Sigmoid colon (tissue), 4 donors: ENCODE results near the gene SORCS2.

Experiments used
- CTCF ChIP-seq, 4 experiments: fragments of 450-650 bp in 3 of 4; fragments of 200-600 bp in 1 of 4; IDR thresholded peaks; one replicate each; pipeline ENCODE4 v1.5.1; 2016 to 2019; ENCODE audit warnings: antibody characterized with exemption in 4 of 4, mild to moderate bottlenecking in 3 of 4, moderate library complexity in 2 of 4
- EP300 ChIP-seq, 4 donors: sonication (generic); formaldehyde crosslinking; IDR thresholded peaks; one replicate each; pipeline ENCODE4 v1.6.1; 2017; ENCODE audit warnings: antibody characterized with exemption in 4 of 4

- TF ChIP-seq EP300 (IDR thresholded peaks at IDR 0.05) (no peak), CTCF (IDR thresholded peaks at IDR 0.05) (no peak)
Measured at GRCh38 chr4:7286170-7286569, 93.8 kb downstream of the SORCS2 start.
